NCI-H82 treated with DMSO at 0.1 percent for 48 hours (cell line): ENCODE results near the gene B3GALT4.
"Not testable (repeated sequence)": the region's sequence is repeated elsewhere in the genome, so short reads cannot be mapped to it uniquely, and the experiment has no call there.

Experiments used
- DNase-seq: peaks from one replicate; lab custom pipeline; 2025; ENCODE audit not compliant: unreplicated experiment; lab: John Stamatoyannopoulos, UW

Gene B3GALT4

GRCh38 chr6:33276864-33277662 is at the start of gene B3GALT4:
Gene B3GALT4 (plus strand): TSS chr6:33277123. CDS start chr6:33277420, 297 bp downstream.
- DNase-seq: peak; percentile 71

GRCh38 chr6:33235221-33235634 is 41.7 kb upstream of the B3GALT4 start:
- DNase-seq: no peak

- DNase-seq: no peak
Observed at GRCh38 chr6:33236328-33236727, 40.6 kb upstream of the B3GALT4 start.

- no peak for DNase-seq
Observed at GRCh38 chr6:33236852-33237251, 40.1 kb upstream of the B3GALT4 start.

- DNase-seq: no peak
Observed at GRCh38 chr6:33237741-33238140, 39.2 kb upstream of the B3GALT4 start.

GRCh38 chr6:33241968-33242367 is 35.0 kb upstream of the B3GALT4 start:
- no peak for DNase-seq

- no peak for DNase-seq
Observed at GRCh38 chr6:33243476-33243875, 33.4 kb upstream of the B3GALT4 start.

- peak; percentile 77 for DNase-seq
Observed at GRCh38 chr6:33247977-33248642, 28.8 kb upstream of the B3GALT4 start.

GRCh38 chr6:33248643-33248931 is 28.3 kb upstream of the B3GALT4 start:
- DNase-seq: no peak

- peak; percentile 99 for DNase-seq
Observed at GRCh38 chr6:33248932-33249731, 27.8 kb upstream of the B3GALT4 start.

GRCh38 chr6:33249732-33250630 is 26.9 kb upstream of the B3GALT4 start:
- DNase-seq: no peak

GRCh38 chr6:33250731-33251130 is 26.2 kb upstream of the B3GALT4 start:
- no peak for DNase-seq

GRCh38 chr6:33251395-33252012 is 25.4 kb upstream of the B3GALT4 start:
- no peak for DNase-seq

GRCh38 chr6:33252759-33253158 is 24.2 kb upstream of the B3GALT4 start:
- no peak for DNase-seq

- DNase-seq: no peak
Observed at GRCh38 chr6:33254591-33254990, 22.3 kb upstream of the B3GALT4 start.

- no peak for DNase-seq
Observed at GRCh38 chr6:33259032-33259431, 17.9 kb upstream of the B3GALT4 start.

GRCh38 chr6:33262490-33262889 is 14.4 kb upstream of the B3GALT4 start:
- DNase-seq: not testable (repeated sequence)

GRCh38 chr6:33264015-33264414 is 12.9 kb upstream of the B3GALT4 start:
- DNase-seq: no peak

GRCh38 chr6:33271117-33271467 is 5.8 kb upstream of the B3GALT4 start:
- no peak for DNase-seq

- DNase-seq: peak; percentile 99
Observed at GRCh38 chr6:33271468-33272274, 5.3 kb upstream of the B3GALT4 start, which contains the start of the genes RPS18 and VPS52. Gene RPS18 (plus strand): TSS chr6:33272075. CDS start chr6:33272120, 45 bp downstream. Gene VPS52 (minus strand): TSS chr6:33271876. CDS start chr6:33271675, 201 bp downstream.
